SK-N-SH treated with all-trans-retinoic acid at 6 μM for 48 hours (cell line): ENCODE data around the gene VTI1A.

Experiments used
- ATAC-seq: fragments of 200-7000 bp; cut with Tn5 transposase; 3 replicates; pipeline ENCODE4 v1.9.1; 2020; ENCODE audit warnings: mild to moderate bottlenecking, moderate library complexity
- ARNTL ChIP-seq: fragments of 450-650 bp; formaldehyde crosslinking; IDR thresholded peaks from 2 replicates; pipeline ENCODE4 v1.5.0; 2020; ENCODE audit warnings: low read depth, mild to moderate bottlenecking, moderate library complexity, borderline replicate concordance
- BACH2 ChIP-seq: fragments of 250-450 bp; sonication (Bioruptor Pico); IDR thresholded peaks from 2 replicates; pipeline ENCODE4 v1.9.0; 2021; ENCODE audit warnings: mild to moderate bottlenecking, borderline replicate concordance
- CREB5 ChIP-seq: fragments of 250-450 bp; sonication (Bioruptor Pico); IDR thresholded peaks from 2 replicates; pipeline ENCODE4 v1.5.1; 2020; ENCODE audit warnings: low read depth, mild to moderate bottlenecking, moderate library complexity
- CSDC2 ChIP-seq: fragments of 250-450 bp; sonication (Bioruptor Pico); IDR thresholded peaks from 2 replicates; pipeline ENCODE4 v1.5.0; 2020; ENCODE audit warnings: mild to moderate bottlenecking, moderate library complexity
- CSRNP3 ChIP-seq: fragments of 250-450 bp; sonication (Bioruptor Pico); IDR thresholded peaks from 2 replicates; pipeline ENCODE4 v1.5.1; 2021; ENCODE audit warnings: mild to moderate bottlenecking, moderate library complexity
- ESRRG ChIP-seq: fragments of 250-450 bp; sonication (Bioruptor Pico); IDR thresholded peaks from 2 replicates; pipeline ENCODE4 v1.6.1; 2021; ENCODE audit warnings: mild to moderate bottlenecking
- GLIS3 ChIP-seq: fragments of 250-450 bp; sonication (Bioruptor Pico); IDR thresholded peaks from 2 replicates; pipeline ENCODE4 v1.5.0; 2020; ENCODE audit warnings: mild to moderate bottlenecking, moderate library complexity
- ISL1 ChIP-seq: fragments of 250-450 bp; sonication (Bioruptor Pico); IDR thresholded peaks from 2 replicates; pipeline ENCODE4 v2.1.2; 2022; ENCODE audit warnings: mild to moderate bottlenecking, moderate library complexity
- OSR1 ChIP-seq: fragments of 250-450 bp; sonication (Bioruptor Pico); IDR thresholded peaks from 2 replicates; pipeline ENCODE4 v1.8.0; 2022; ENCODE audit warnings: moderate library complexity, mild to moderate bottlenecking, inconsistent platforms
- PATZ1 ChIP-seq: fragments of 250-450 bp; sonication (Bioruptor Pico); IDR thresholded peaks from 2 replicates; pipeline ENCODE4 v1.8.0; 2020; ENCODE audit warnings: mild to moderate bottlenecking, moderate library complexity, borderline replicate concordance
- POU6F1 ChIP-seq: fragments of 250-450 bp; sonication (Bioruptor Pico); IDR thresholded peaks from 2 replicates; pipeline ENCODE4 v1.8.0; 2021; ENCODE audit warnings: low read depth, mild to moderate bottlenecking, moderate library complexity, borderline replicate concordance
- PPARA ChIP-seq: fragments of 250-450 bp; sonication (Bioruptor Pico); IDR thresholded peaks from 2 replicates; pipeline ENCODE4 v1.5.0; 2020; ENCODE audit warnings: mild to moderate bottlenecking, borderline replicate concordance
- RARB ChIP-seq: fragments of 250-450 bp; sonication (Bioruptor Pico); IDR thresholded peaks from 2 replicates; pipeline ENCODE4 v1.8.0; 2021; ENCODE audit warnings: mild to moderate bottlenecking, moderate library complexity
- SNAI2 ChIP-seq: fragments of 250-450 bp; sonication (Bioruptor Pico); IDR thresholded peaks from 2 replicates; pipeline ENCODE4 v1.5.0; 2020; ENCODE audit warnings: mild to moderate bottlenecking, moderate library complexity
- TOX ChIP-seq: fragments of 250-450 bp; sonication (Bioruptor Pico); IDR thresholded peaks from 2 replicates; pipeline ENCODE4 v1.8.0; 2021; ENCODE audit warnings: mild to moderate bottlenecking, moderate library complexity, borderline replicate concordance
- TSHZ2 ChIP-seq: fragments of 250-450 bp; sonication (Bioruptor Pico); IDR thresholded peaks from 2 replicates; pipeline ENCODE4 v1.5.0; 2020; ENCODE audit warnings: mild to moderate bottlenecking, moderate library complexity
- ZC3H10 ChIP-seq: fragments of 250-450 bp; sonication (Bioruptor Pico); IDR thresholded peaks from 2 replicates; pipeline ENCODE4 v1.5.1; 2021; ENCODE audit warnings: mild to moderate bottlenecking, moderate library complexity
- ZFP3 ChIP-seq: fragments of 250-450 bp; sonication (Bioruptor Pico); IDR thresholded peaks from 2 replicates; pipeline ENCODE4 v1.5.0; 2020; ENCODE audit warnings: mild to moderate bottlenecking, moderate library complexity
- ZFP30 ChIP-seq: fragments of 450-650 bp; formaldehyde crosslinking; IDR thresholded peaks from 2 replicates; pipeline ENCODE4 v1.5.0; 2022; ENCODE audit warnings: mild to moderate bottlenecking, moderate library complexity
- ZNF565 ChIP-seq: fragments of 450-650 bp; formaldehyde crosslinking; conservative IDR thresholded peaks from 2 replicates; pipeline ENCODE4 v1.5.0; 2020; ENCODE audit warnings: low read depth, mild to moderate bottlenecking, moderate library complexity
- ZNF70 ChIP-seq: fragments of 450-650 bp; formaldehyde crosslinking; IDR thresholded peaks from 2 replicates; pipeline ENCODE4 v1.5.0; 2020; ENCODE audit warnings: mild to moderate bottlenecking, moderate library complexity

VTI1A gene

GRCh38 chr10:112768121-112768520 is 321.1 kb downstream of the VTI1A start:
- ATAC-seq, result no peak
- no peak for TF ChIP-seq ZNF565 (CRISPR knock-in tag)
- no peak for TF ChIP-seq ISL1 (CRISPR knock-in tag)
- TF ChIP-seq ZFP30, result no peak
- no peak for TF ChIP-seq GLIS3 (CRISPR knock-in tag)
- no peak for TF ChIP-seq SNAI2 (CRISPR knock-in tag)
- TF ChIP-seq POU6F1 (CRISPR knock-in tag), result no peak
- TF ChIP-seq PPARA (CRISPR knock-in tag), result no peak
- TF ChIP-seq TOX (CRISPR knock-in tag), result no peak
- no peak for TF ChIP-seq BACH2 (CRISPR knock-in tag)
- TF ChIP-seq TSHZ2 (CRISPR knock-in tag), result no peak
- TF ChIP-seq ARNTL (CRISPR knock-in tag), result no peak
- no peak for TF ChIP-seq CREB5
- no peak for TF ChIP-seq OSR1 (CRISPR knock-in tag)
- TF ChIP-seq ZNF70 (CRISPR knock-in tag), result no peak

- TF ChIP-seq ZFP3 (no peak), ISL1 (CRISPR knock-in tag) (no peak), SNAI2 (CRISPR knock-in tag) (no peak), RARB (CRISPR knock-in tag) (no peak), ESRRG (CRISPR knock-in tag) (no peak), CREB5 (no peak), BACH2 (CRISPR knock-in tag) (no peak), OSR1 (CRISPR knock-in tag) (no peak), PATZ1 (CRISPR knock-in tag) (no peak), CSDC2 (no peak), GLIS3 (CRISPR knock-in tag) (no peak), TOX (CRISPR knock-in tag) (no peak), CSRNP3 (no peak), ZC3H10 (no peak)
- ATAC-seq, result no peak
These were observed 322.1 kb downstream of the VTI1A start for GRCh38 chr10:112769081-112769480.
